HL-60 (cell line): ENCODE measurements around the gene PDCD4.
A peak's percentile ranks its signal among the peaks of the same experiment; 100 is the strongest.

Source experiments
- DNase-seq, 2 experiments: peaks; one replicate each; pipeline ENCODE4 v3.0.0-alpha.2; 2010 to 2020; ENCODE audit warnings: low read depth in 1 of 2, low spot score in 1 of 2
- H3K27ac ChIP-seq: fragments of 250-450 bp; sonication (Bioruptor Pico); replicated peaks from 2 replicates; pipeline ENCODE4 v1.5.1; 2020; ENCODE audit warnings: mild to moderate bottlenecking, moderate library complexity
- H3K27me3 ChIP-seq: fragments of 250-450 bp; sonication (Bioruptor Pico); 2 replicates; pipeline ENCODE4 v1.5.1; 2021; ENCODE audit warnings: mild to moderate bottlenecking, moderate library complexity; ENCODE audit not compliant: insufficient read depth, poor library complexity, severe bottlenecking
- H3K4me3 ChIP-seq: replicated peaks from 2 replicates; pipeline ENCODE4 v1.5.1; 2011; ENCODE audit warnings: mild to moderate bottlenecking, control low read depth, low read length; ENCODE audit not compliant: insufficient read depth
- GABPA ChIP-seq: IDR thresholded peaks from 2 replicates; pipeline ENCODE4 v1.6.1; 2012; ENCODE audit warnings: low read depth
- POLR2AphosphoS5 ChIP-seq: IDR thresholded peaks from 2 replicates; pipeline ENCODE4 v1.6.1; 2012; ENCODE audit warnings: low read depth
- SPI1 ChIP-seq: IDR thresholded peaks from 2 replicates; pipeline ENCODE4 v1.6.1; 2012; ENCODE audit warnings: low read depth, mild to moderate bottlenecking, borderline replicate concordance
- TF ChIP-seq, protein P1 (sequence below): IDR thresholded peaks from 2 replicates; pipeline ENCODE4 v1.6.1; 2012; ENCODE audit warnings: low read depth; ENCODE audit not compliant: insufficient replicate concordance
- TF ChIP-seq, protein P2 (sequence below): IDR thresholded peaks from one replicate; pipeline ENCODE4 v1.5.1; 2011; ENCODE audit warnings: low read length, control low read depth, inconsistent platforms; ENCODE audit not compliant: insufficient read depth

PDCD4 gene

DNA sequence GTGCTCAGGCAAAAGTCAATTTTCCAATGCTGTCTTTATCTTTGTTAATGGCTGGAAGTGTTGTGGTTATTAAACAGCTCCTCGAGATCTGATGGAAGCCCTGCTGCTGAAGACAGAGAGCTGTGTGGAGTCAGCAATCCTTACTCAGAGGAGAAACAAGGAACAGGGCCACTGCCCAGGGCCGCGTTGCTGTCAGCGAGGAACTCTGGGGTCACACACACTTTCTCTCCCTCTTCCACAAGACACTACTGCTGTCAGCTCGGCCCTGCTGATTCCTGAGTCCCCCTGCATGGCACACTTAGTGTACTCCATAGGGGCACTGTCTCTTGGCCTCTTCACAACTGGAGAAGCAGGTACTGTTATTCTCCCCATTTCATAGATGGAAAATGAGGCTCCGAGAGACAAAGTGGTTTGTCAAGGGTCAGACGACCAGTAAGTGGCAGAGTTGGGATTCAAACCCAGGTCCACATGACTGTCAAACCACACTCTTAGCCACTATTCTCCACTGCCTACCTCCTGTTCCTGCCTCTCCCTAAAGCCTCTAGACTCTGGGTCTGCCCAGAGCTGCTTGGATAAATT lies 29.3 kb upstream of the PDCD4 start:
- no peak overlapping the region for H3K4me3 ChIP-seq

DNA sequence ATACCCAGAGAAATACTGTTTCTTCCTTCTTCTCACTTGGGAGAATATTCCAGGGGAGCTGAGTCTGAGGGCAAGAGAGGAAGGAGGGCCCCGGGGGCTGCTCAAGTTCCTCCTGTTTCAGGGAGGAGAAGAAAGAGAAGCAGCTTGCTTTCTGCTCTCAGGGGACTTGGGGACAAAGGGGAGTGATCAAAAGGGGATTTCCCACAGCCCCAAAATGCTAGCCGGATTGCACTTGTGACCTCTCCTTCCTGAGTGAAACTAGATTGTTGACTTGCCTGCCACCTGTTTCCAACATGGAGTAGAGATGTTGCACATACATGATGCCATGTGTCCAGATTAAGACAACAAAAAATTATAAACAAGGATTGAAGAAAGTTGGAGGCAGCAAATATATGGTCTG lies 28.7 kb upstream of the PDCD4 start:
- TF ChIP-seq SPI1 (peak; percentile 20; the same call in 1 of the 2 replicates), GABPA (peak; percentile 21; the same call in 1 of the 2 replicates)
- TF ChIP-seq, protein P1, sequence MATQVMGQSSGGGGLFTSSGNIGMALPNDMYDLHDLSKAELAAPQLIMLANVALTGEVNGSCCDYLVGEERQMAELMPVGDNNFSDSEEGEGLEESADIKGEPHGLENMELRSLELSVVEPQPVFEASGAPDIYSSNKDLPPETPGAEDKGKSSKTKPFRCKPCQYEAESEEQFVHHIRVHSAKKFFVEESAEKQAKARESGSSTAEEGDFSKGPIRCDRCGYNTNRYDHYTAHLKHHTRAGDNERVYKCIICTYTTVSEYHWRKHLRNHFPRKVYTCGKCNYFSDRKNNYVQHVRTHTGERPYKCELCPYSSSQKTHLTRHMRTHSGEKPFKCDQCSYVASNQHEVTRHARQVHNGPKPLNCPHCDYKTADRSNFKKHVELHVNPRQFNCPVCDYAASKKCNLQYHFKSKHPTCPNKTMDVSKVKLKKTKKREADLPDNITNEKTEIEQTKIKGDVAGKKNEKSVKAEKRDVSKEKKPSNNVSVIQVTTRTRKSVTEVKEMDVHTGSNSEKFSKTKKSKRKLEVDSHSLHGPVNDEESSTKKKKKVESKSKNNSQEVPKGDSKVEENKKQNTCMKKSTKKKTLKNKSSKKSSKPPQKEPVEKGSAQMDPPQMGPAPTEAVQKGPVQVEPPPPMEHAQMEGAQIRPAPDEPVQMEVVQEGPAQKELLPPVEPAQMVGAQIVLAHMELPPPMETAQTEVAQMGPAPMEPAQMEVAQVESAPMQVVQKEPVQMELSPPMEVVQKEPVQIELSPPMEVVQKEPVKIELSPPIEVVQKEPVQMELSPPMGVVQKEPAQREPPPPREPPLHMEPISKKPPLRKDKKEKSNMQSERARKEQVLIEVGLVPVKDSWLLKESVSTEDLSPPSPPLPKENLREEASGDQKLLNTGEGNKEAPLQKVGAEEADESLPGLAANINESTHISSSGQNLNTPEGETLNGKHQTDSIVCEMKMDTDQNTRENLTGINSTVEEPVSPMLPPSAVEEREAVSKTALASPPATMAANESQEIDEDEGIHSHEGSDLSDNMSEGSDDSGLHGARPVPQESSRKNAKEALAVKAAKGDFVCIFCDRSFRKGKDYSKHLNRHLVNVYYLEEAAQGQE: no peak
- peak overlapping the region; percentile 27 for H3K27ac ChIP-seq
- H3K27me3 ChIP-seq: no peaks in the 10 kb centered on the region

More for the DNA sequence above, 29.3 kb upstream of the PDCD4 start:
- Histone ChIP-seq H3K27ac (peak overlapping the region; percentile 1), H3K27me3 (no peaks in the 10 kb centered on the region)
- TF ChIP-seq, protein P1: no peak
- TF ChIP-seq POLR2AphosphoS5 (no peak), GABPA (no peak), SPI1 (no peak)
- TF ChIP-seq, protein P2, sequence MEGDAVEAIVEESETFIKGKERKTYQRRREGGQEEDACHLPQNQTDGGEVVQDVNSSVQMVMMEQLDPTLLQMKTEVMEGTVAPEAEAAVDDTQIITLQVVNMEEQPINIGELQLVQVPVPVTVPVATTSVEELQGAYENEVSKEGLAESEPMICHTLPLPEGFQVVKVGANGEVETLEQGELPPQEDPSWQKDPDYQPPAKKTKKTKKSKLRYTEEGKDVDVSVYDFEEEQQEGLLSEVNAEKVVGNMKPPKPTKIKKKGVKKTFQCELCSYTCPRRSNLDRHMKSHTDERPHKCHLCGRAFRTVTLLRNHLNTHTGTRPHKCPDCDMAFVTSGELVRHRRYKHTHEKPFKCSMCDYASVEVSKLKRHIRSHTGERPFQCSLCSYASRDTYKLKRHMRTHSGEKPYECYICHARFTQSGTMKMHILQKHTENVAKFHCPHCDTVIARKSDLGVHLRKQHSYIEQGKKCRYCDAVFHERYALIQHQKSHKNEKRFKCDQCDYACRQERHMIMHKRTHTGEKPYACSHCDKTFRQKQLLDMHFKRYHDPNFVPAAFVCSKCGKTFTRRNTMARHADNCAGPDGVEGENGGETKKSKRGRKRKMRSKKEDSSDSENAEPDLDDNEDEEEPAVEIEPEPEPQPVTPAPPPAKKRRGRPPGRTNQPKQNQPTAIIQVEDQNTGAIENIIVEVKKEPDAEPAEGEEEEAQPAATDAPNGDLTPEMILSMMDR: no peak
- DNase-seq: no peak

DNA sequence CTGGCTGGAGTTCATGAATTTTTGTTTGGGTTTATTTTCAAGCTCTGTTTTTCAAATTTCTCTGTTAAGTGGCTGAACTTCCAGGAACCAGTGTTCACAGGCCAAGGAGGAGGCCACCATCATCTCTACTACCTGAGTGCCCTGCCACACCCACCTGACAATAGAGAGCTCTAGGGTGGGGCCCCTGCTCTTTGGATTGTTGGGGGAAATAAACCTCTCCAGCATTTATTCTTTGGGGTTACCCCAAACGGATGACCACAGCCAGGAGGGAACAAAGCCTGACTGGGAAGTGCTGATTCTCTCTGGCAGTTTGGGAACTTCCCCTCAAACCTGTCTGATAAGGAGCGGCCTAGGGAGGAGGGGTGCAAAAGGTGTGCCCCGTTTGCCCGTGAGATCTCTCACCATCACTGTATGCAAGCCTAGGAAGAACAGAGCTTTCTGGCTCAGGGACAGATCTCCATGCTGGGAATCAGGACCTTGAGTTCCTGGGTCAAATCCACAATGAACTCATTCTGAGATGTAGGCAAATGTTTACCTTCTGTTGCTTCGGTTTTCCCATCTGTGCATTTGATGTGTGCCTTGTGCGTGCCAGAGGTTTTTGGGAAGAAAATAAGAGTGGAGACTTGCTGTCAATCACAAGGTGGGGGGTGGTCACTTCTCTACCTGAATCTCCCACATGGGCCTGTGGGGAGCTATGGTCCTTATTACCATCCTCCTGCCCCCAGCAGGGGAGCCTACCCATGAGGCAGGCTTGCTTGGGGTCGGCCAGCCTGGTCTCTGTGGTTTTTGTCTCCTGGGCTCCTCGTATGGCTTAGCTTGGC lies 27.7 kb upstream of the PDCD4 start:
- TF ChIP-seq, protein P1: no peak
- TF ChIP-seq GABPA: no peak
- TF ChIP-seq, protein P2: no peak
- TF ChIP-seq POLR2AphosphoS5: no peak
- no peak for TF ChIP-seq SPI1
- Histone ChIP-seq H3K27ac (no peak overlapping the region), H3K27me3 (no peaks in the 10 kb centered on the region), H3K4me3 (no peak overlapping the region)
- no peak for DNase-seq

More for the DNA sequence above, 28.7 kb upstream of the PDCD4 start:
- peak; percentile 67 to 72 for DNase-seq
- H3K4me3 ChIP-seq: no peak overlapping the region
